MV-4-11 (cell line): ENCODE data around the gene HGF.
"Not testable (repeated sequence)": the region's sequence is repeated elsewhere in the genome, so short reads cannot be mapped to it uniquely, and the experiment has no call there.

Source experiments
- DNase-seq: peaks from one replicate; lab custom pipeline; 2025; lab: John Stamatoyannopoulos, UW

Gene HGF

DNA sequence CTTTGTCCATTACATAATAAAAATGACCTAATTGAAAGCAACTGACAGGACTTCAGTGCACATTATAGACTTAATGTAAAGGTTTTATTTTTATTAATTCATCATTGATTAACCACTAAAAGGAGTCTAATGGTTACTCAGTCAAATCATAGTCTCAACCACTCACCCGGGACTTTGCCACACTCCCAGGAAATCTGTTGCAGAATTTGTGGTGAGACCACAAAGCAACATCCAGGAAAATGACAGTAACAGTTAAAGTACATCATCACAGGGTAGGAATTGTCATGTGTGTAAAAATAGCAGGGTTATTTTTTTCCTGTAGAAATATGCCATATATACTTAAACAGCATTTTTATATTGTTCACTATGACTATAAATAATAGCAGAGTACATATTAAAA, 6.3 kb upstream of the HGF start:
- no peak for DNase-seq

DNA sequence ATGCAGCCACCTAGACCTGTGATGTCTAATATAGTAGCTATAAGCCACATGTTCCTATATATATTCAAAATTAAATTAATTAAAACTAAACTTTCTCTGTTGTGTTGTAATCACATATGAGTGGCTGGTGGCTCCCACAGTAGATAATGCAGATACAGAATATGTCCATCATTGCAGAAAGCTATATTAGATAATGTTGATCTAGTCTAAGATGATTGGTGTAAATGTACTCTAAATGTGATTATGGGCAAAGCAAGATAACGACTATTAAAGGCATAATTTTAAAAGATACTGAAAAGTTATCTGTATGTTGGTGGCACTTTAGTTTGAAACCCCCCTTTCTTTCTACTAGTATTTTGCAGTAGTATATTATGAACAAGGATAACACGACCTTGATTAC, 5.7 kb upstream of the HGF start:
- no peak for DNase-seq

DNA sequence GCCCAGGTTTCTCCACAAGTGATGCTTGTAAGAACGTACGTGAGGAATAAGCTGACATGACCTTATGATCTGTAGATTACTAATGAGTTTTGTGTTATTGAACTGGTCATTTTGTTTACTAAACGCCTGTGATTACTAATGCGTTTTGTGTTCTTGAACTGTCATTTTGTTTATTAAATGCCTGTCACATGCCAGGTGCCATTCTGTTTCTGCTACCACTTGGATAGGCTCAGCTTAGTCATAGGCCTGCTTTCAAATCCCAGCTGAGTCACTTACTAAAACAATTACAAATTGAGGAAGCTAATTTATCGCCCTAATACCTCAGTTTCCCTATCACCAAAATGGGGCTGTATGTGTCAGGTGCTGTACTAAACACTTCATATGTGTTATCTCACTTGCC, 4.7 kb upstream of the HGF start:
- DNase-seq, result no peak

DNA sequence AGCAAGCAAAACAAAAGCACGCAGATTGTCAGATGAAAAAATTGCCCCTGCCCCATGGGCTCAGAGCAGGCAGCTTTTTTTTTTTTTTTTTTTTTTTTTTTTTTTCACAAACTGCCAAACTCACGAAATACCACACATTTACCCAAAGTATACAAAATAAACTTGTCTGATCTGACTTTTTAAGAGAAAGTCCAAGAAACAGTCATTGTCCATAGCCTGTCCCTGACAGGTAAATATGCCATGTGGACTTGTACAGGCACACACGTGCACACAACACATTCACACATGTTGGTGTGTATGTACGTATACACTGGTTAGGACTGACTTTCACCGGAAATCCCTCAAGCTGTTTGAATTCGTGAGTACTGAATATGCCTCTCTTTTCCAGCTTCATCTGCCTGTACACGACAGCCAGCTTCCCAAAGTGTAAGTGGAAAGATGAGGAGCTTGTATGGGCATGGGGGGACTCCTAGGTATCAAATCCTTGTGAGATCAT, 929 bp upstream of the HGF start:
- DNase-seq, result no peak

DNA sequence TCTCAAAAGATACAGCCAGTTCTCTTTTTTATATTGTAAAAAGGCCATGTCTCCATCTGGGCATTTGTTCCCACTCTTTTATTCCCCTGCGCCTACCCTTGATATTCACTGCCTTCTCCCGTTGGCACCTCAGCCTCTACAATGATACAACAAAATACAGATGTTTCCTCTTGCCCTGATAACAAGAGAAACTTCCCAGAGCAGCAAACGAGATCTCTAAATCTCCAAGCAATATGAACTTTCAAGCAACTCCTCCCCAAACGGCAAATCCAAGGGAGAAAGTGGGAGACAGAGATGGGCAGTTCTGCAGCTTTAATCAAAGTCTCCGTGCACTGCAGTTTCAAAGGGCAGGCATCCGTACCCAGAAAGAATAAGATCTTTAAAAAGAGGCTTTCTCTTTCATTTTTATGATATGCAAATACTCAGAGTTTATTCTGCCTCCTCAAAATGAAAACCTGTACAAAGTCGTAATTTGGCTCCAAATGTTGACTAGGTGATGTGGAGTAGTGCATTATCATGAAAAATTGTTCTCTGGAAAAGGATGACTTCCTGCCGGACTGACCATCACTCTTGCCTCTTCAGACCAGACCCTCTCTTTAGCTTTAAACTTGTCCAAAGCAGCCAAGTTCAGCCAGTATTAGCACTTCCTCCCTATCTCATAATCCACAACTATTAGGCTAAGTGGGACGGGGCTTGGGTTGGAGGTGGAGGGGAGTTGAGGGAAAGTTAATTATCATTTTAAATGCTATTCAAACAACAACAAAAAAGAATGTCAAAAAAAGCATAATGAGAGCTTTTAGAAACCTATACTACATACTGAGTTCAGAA, 682 bp downstream of the HGF start:
- DNase-seq, result no peak

DNA sequence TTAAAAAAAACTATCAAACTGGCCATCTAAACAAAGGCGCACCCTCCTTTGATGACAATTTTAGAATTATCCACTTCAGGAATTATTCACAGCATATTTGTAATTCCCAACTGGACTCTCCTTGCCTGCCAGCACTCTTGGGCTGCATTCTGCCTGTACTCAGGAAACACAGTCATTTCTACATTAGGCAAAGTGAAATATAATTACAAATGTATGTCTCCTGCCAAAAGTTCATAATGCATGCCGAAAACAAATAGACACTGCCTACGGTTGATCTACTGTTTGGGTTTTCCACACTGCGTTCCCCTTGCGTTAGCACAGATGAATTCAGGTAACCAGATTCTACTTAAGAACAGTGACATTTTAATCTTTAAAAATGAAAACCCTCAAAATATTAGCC, 1.9 kb downstream of the HGF start:
- DNase-seq, result no peak

DNA sequence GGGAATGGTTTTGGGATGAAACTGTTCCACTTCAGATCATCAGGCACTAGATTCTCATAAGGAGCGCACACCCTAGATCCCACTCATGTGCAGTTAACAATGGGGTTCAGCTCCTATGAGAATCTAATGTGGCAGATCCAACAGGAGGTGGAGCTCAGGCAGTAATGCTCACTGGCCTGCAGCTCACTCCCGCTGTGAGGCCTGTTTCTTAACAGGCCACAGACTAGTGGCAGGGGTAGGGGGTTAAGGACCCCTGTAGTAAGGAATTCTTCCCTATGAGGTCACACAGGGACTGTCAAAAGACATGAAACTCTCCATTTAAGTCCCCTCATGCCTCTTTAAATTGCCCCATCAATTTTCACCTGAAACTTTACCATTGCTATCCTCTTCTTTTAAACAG, 8.0 kb downstream of the HGF start:
- no peak for DNase-seq

DNA sequence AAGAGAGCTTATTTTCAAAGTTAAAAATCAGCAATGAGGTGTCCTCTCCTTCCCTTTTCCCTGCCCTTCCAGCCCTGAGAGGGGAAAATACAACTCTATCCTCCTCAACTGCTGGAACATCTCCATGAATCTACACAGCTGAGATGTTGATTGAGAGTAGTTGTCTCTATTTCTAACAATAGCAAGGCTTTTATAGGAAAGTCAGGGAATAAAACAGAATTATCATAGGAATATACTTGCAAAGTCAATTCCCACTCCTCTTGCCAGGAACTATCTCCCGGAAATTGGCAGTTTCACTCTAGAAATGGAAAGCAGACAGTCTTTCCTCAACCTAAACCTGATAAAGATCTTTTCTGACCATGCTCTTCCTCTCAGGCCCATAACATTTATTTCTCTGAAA, 8.8 kb downstream of the HGF start:
- no peak for DNase-seq

DNA sequence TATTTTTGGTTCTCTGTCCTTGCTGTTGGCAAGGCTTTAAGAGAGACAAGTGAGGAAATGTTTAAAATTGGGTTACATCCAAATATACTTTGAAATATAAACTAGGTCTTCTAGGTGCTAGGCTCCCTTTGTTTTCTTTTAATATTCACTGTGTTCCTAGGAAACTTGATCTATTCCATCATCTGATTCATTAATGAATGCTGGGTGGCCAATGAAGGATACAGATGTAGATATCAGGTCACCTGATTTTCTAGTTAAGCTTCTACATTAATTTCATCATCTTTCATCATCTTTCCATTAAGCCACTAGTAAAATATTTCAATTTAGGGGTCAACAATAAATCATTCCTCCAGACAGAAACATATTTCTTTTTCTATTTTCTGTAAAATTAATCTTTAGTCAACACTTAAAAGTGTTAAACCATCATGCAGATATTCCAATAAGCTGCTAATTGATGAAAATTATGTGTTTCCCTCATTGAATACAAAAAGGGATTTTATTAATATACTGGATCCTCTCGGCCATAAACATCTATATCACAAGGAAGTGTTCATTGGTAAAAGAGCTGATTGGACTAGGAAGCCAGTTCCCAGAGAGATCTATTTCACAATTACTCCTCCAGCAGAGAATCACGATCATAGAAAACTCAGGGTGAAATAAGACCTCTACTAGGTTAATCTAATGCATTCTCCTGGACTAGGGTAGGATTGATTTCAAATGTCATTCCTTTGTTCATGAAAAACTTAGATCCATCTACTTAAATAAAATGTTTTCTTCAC, 14.7 kb downstream of the HGF start:
- DNase-seq, result no peak

DNA sequence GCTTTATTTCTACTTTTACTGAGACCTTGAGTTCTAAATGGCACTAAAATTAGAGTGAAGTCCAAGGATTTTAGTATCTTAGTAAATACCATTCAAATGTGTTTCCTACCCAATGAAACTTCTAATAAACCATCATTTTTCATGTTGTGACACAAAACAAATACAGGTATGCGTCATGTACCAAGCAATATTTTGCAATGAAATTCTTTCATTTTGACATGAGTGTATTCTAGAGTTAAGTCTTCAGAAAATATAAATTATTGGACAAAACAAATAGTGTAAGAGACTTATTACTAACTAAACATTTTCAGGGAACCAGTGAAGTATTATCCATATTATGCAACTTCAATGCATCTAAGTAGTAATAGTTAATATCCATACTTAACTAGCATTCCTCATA, 16.5 kb downstream of the HGF start:
- DNase-seq, result no peak

DNA sequence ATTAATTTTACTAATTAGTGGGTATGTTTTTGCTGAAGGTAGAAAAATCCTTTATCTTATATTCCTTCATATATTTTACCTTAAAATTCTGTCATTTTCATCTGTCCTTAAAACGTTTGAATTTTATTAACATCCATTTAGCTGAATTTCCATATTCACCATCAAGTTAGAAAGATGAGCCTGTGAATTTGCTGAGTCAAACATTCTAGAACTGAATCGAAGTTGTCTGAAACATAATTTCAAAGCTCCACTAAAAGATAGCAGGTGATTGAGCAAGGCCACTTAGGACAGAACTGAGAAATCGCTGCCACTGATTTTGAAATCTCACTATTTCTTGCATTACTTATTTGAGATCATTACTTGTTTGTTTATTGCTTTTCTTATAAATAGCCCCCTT, 17.5 kb downstream of the HGF start:
- no peak for DNase-seq

DNA sequence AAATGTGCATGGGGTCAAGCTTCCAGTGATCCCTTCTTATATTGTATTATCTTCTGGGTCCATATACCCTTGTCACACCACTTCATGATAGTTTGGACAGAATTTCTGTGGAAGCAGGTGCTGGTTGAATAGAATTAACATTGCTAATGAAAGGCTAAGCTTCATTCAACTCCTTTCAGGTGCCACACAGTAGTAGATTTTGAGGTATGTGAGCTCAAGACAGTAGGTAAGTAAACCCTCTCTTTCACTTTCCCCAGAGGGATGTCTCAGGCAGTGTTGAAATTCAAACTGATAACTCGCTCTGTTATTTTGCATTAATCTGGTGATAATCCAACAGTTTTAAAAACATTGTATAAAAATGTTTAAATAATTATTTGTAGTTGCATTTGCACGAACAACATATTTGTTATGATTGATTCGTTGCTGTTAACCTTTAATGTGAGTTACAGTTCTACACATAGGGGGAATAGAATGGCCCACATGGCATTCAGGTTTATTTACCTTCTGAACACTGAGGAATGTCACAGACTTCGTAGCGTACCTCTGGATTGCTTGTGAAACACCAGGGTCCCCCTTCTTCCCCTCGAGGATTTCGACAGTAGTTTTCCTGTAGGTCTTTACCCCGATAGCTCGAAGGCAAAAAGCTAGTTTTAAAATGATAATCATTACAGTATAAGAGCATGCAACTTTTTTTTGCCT, 18.1 kb downstream of the HGF start:
- DNase-seq, result no peak

DNA sequence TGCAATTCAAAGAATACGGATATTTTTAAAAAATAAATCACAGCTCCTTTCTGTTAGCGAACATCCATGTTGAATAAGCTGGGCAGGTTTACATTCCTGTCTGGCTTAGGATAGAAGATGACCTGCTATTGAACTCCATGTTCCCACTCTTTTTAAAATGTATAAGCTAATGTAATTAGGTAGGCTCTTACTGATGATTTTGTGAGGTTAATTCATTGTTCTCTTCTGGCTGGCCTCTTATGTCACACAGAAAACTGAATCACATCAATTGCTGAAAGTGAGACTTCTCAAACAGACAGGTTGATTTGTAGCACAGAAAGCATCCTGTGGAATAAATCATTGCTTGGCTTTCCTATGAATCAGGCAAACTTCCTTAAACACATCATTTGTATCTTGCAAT, 24.2 kb downstream of the HGF start:
- DNase-seq, result no peak

DNA sequence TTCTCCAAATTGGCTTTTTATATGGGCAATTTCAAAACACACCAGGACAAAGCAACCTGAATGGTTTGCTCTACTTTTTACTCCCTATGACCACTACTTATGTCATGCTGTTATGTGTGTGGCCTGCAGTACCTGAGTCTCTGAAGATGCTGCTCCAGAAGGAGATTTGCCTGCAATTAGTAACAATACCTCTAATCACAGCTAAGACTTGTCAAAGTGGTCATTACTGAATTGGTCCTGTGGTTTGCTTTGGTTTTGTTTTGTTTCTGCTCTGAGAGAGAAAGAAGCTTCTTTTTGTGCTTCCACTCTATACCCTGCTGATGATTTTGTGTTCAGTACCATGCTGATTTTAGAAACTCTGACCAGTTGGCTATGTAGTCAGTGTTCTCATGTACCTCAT, 25.5 kb downstream of the HGF start:
- DNase-seq, result no peak

DNA sequence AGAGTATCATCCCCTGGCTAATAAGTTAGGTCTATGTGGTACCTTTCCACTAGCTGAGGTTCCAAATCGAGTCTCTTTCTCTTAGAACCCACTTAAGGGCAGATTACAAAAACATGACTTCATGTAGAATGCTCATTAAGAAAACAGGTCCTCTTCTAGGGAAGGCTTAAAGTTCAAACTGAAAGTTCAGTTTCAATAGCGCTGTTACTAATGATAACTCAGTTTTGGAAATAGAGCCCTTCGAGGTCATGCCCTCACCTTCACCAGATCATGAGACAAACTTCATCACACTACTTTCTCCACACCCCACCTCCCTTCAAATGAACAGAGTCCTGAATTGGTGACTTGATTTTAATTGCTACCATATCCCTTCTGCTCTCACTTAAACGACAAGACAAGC, 26.2 kb downstream of the HGF start:
- DNase-seq, result no peak

DNA sequence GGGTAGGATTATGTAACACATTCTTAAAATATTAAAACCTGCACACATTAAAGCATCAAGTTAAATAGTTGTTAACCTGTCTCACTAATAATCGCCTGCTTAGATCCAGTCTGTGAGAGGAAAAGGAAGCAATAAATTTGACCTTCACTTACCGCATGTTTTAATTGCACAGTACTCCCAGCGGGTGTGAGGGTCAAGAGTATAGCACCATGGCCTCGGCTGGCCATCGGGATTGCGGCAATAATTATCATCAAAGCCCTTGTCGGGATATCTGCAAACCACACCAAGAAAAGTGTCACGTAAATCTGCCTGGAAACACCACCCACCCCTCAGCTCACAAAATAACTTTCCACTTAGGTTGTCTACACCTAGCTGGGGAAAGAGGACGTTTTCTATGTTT, 26.6 kb downstream of the HGF start:
- no peak for DNase-seq

DNA sequence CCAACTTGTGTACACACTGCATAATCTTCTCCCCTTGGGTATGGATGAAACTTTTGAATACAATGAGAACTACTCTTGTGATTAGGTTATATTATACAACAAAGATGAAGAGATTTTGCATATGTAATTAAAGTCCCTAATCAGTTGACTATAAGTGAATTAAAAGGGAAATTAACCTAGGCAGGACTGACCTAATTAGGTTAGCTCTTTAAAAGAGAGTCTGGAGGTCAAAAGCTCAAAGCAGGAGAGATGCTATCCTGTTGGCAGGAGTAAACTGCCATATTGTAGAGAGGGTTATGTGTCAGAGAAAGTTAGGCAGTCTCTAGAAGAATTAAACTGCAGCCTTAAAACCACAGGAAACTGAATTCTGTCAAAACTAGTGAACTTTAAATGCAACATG, 29.4 kb downstream of the HGF start:
- DNase-seq, result no peak

DNA sequence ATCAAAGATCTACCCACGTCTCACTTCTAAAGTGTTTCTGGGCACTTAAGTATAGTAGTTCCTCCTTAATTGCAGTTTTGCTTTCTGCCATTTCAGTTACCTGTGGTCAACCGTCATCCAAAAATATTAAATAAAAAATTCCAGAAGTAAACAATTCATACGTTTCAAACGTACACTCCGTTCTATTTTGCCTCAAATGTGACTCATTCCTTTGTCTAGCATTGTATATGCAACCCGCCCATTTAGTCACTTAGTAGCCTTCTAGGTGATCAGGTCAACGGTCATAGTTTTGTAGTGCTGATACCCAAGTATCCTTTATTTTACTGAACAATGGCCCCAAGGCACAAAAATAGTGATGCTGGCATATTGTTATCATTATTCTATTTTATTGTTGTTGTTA, 33.8 kb downstream of the HGF start:
- DNase-seq, result no peak

DNA sequence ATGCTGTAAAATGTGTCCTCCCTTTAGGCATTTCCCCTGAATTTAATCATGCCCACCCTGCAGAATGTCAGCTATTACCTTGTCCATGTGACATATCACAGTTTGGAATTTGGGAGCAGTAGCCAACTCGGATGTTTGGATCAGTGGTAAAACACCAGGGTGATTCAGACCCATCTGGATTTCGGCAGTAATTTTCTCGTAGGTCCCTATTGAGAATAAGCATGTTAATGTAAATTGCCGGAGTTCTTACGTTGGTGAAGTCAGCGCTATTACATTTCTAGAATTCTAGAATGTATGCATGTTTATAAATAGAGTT, 44.1 kb downstream of the HGF start:
- DNase-seq, result no peak

DNA sequence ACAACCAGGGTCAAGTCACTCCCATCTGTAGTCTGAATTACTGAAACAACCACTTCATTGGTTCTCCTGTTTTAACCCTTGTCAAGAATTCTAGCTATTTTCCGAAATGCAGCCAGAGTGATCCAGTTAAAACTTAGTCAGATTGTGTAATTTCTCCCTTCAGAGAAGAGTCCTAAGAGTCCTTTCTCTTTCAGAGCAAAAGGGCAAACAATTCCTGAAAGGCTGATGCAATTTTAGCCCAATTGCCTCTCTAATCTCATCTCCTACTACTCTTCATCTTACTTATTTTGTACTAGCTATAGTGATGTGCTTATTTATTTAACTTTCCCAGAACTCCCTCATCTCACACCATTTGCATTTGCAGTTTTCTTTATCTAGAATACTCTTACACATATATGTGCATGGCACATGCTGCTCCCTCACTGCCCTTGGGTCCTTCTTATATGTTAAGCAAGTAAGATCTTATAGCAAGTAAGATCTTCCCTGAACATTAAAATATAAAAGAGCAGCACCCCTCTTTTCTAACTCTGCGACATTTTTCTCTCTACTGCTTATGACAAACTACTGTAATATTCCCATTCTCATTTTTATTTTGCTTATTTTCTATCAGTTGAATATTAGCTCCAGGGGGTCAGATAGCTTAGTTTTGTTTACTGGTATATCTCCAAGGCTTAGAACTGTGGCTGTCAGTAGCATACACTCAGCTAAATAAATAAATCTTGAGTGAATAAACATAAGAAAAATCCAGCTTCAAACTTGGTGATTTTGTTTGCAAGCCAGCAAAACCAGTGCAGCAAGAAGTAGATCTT, 44.6 kb downstream of the HGF start:
- DNase-seq, result no peak

DNA sequence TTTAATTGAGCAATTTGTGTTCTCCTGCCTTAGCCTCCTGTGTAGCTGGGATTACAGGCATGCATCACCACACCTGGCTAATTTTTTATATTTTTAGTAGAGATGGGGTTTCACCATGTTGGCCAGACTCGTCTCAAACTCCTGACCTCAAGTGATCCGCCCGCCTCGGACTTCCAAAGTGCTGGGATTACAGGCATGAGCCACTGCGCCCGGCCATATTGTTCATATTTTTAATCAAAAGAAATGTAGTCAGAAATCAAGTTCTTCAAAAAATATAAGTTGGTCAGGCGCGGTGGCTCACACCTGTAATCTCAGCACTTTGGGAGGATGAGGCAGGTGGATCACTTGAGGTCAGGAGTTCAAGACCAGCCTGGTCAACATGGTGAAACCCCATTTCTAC, 47.6 kb downstream of the HGF start:
- not testable (repeated sequence) for DNase-seq

DNA sequence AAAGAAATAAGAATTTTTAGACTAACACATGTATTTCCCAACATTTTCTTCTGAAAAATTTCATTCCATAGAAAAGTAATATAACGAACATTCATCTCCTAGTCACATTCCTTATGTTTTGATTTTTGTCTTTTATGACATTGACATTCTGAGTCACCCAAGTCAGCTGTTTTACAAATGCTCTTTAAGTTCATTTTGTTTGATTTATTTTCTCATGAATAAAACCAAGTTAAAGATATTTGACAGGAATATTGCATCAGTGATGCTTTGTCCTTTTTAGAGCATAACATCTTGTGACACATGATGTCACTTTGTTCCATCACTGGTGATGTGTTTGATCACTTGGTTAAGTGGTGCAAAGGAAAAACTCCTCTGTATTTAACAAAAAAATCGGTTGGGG, 48.4 kb downstream of the HGF start:
- DNase-seq, result no peak
